Tibial nerve (tissue), 4 donors: ENCODE results near the gene EME2.

Source experiments
- EP300 ChIP-seq, 2 donors: sonication (generic); formaldehyde crosslinking; IDR thresholded peaks; one replicate each; pipeline ENCODE4 v1.6.1; 2017; ENCODE audit warnings: antibody characterized with exemption in 2 of 2, mild to moderate bottlenecking in 1 of 2
- POLR2A ChIP-seq, 2 donors: fragments of 450-650 bp; IDR thresholded peaks; one replicate each; pipeline ENCODE4 v1.6.1; 2017; ENCODE audit warnings: antibody characterized with exemption in 2 of 2, mild to moderate bottlenecking in 2 of 2, moderate library complexity in 2 of 2
- TF ChIP-seq, protein P1 (sequence below), 5 experiments: fragments of 200-600 bp in 3 of 5; fragments of 450-650 bp in 2 of 5; sonication (generic) in 3 of 5; IDR thresholded peaks; one replicate each; pipeline ENCODE4 v1.5.1; 2016 to 2019; ENCODE audit warnings: antibody characterized with exemption in 5 of 5, mild to moderate bottlenecking in 3 of 5, moderate library complexity in 2 of 5

DNA sequence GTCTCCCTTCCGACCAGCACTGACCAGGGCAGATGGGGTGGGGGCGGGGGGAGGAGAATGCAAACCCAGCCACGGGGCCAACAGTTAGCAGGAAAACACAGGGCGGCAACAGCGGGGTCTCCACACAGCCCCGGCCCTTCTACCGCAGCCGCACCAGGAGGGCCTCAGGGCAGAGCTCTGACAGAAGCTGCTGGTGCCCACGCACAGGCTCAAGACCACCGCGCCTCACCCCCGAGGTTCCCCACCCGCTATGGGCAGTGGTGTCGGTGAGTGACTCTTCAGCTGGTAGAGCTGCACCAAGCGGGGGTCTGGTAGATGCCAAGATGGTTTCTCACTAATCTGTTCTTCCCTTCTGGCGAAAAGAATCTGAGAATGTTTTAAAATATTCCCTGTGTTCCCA is 37.9 kb downstream of the EME2 start:
- TF ChIP-seq POLR2A (IDR thresholded peaks at IDR 0.05) (no peak), EP300 (IDR thresholded peaks at IDR 0.05) (no peak)
- TF ChIP-seq, protein P1, sequence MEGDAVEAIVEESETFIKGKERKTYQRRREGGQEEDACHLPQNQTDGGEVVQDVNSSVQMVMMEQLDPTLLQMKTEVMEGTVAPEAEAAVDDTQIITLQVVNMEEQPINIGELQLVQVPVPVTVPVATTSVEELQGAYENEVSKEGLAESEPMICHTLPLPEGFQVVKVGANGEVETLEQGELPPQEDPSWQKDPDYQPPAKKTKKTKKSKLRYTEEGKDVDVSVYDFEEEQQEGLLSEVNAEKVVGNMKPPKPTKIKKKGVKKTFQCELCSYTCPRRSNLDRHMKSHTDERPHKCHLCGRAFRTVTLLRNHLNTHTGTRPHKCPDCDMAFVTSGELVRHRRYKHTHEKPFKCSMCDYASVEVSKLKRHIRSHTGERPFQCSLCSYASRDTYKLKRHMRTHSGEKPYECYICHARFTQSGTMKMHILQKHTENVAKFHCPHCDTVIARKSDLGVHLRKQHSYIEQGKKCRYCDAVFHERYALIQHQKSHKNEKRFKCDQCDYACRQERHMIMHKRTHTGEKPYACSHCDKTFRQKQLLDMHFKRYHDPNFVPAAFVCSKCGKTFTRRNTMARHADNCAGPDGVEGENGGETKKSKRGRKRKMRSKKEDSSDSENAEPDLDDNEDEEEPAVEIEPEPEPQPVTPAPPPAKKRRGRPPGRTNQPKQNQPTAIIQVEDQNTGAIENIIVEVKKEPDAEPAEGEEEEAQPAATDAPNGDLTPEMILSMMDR (IDR thresholded peaks at IDR 0.05) = no peak
